ENCODE measurements around the gene PRDM5.
"Not testable (repeated sequence)": the region's sequence is repeated elsewhere in the genome, so short reads cannot be mapped to it uniquely, and the experiment has no call there.

Gene PRDM5

DNA sequence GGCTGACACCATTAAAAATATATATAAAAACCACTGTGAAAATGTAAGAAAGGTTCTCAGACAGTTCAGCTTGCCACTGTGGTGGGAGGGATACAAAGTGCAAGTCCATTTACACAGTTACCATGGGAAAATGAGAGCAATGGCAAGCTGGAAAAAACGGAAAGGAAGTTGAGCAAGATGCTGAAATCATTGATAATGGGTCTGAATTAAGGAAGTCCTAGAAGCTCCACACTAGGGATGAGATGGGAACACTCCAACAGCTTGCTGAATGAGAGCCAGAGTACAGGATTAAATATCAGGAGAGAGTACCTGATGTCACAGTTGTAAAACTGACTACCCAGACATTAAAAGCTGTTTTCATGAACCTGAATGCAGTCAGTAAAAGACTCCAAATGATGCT is 218.6 kb downstream of the PRDM5 start:
- no peak for DNase-seq (ENCODE audit: low read depth in 3 of 3)

DNA sequence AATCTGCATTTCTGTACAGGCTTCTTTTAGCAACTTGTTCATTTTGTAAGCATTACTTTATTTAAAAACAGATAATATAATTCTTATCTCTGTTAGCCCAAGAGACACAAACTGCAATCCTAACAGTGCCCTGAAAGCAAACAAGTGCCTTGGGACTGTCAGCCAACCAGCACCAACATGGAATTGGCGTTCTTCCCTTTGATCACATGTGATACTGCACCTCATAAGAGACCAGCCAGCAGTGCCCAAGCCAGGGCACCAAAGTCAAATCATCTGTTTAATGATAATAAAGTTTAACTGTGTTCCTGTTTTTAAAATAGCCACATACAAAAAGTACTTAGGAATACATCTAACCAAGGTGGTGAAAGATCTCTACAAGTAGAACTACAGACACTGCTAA is 223.2 kb downstream of the PRDM5 start:
- no peak for DNase-seq (ENCODE audit: low read depth in 3 of 3)

DNA sequence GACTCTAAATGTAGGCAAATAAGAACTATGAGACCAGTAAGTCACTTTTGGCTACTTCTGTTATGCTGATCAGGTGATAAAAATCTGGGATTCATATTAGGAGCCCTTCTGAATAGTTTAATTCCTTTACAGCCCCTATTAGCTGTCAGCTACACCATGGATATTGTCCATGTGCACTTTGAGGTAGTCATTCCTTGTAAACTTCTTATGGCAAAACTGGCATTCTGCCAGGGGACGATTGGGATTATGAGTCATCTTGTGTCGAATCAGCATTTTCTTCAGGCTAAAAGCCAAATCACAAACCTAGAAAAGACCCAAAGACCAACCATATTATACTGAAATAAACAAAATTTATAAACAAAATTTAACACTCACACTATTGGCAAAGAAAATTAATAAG is 227.6 kb downstream of the PRDM5 start:
- DNase-seq (ENCODE audit: low read depth in 3 of 3), result no peak

DNA sequence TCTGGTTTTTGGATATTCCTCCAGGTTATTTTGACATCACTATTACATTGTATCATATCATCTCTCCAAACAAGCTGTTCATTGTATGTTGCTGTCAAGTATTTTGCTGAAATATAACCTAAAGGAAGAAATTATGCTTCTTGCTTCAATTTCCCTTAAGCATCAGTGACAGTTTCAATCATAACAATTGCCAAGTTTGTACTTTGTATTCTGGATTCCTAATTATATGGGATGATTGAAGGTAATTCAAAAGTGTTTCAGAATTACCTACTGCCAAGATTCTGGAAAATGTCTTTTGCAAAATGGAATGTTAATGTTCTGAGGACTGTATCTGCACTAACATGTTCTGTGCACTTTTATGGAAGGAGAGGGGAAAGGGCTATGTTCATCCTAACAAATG is 228.7 kb downstream of the PRDM5 start:
- DNase-seq (ENCODE audit: low read depth in 3 of 3), result no peak

DNA sequence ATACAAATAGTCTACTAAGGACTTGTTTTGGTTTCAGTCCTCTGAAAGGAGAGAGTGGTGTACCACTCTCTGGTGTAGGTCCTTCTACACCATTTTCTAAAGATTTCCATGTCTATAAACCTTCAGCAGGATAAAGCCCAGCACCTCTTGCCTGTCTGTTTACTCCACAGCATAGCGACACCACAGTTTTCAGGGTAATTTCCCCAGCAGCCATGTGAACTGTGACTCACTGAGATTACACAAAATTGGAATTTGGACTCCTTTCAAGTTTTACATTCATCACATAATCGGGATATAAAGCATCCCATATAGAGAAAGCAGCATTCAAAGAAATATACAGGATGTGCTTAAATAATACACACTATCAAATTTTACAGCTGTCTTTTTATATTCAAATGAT is 229.6 kb downstream of the PRDM5 start:
- DNase-seq (ENCODE audit: low read depth in 3 of 3), result no peak

DNA sequence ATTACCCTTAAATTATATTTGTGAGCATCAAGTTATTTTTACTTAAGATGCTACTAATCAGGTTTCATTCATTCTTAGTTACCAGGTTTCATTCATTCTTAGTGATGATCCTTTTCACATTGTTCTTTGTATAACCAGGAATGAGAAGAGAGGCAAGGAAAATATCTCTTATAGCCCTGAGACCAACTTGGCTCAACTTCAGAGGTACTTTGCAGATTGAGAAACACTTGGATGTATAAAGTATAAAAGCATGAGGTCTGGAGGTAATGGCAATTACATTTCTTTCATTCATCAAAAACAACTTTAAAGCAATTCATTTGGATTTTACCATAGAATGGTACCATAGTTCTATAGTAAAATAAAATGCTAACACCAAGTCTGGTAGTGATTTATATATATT is 231.0 kb downstream of the PRDM5 start:
- DNase-seq (ENCODE audit: low read depth in 3 of 3), result no peak

DNA sequence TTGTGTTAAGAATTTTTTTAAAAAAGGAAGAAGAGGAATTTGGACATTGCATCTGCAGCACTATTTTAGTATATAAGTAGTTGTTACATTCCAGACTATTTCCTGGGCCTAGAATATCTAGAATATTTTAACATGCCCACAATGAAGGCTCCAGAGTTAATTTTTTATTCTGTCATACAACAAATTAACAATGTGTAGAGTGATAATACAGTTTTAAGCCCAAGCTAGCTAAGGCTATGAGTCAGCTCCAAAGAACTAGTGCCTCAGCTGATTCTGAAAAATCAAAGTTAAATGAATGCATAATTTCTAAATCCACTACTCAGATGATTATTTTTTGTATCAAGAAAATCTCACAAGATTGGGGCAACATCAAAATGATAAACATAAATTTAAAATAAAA is 231.4 kb downstream of the PRDM5 start:
- no peak for DNase-seq (ENCODE audit: low read depth in 3 of 3)

DNA sequence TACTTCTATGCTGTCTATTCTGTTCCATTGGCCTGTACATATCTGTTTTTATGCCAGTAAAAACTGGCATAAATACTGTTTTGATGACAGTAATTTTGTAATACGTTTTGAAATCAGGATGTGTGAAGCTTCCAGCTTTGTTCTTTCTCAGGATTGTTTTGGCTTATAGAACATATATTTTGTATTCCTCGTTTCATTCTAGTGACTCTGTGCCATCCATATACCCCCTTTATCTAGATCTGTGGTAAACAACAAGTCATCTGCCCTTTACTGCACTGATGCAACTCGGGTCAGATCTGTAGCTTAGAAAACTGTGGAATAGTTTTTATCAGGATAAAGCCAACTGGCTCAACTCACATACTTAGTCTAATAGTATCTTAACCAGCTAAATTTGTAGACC is 233.7 kb downstream of the PRDM5 start:
- no peak for DNase-seq (ENCODE audit: low read depth in 3 of 3)

DNA sequence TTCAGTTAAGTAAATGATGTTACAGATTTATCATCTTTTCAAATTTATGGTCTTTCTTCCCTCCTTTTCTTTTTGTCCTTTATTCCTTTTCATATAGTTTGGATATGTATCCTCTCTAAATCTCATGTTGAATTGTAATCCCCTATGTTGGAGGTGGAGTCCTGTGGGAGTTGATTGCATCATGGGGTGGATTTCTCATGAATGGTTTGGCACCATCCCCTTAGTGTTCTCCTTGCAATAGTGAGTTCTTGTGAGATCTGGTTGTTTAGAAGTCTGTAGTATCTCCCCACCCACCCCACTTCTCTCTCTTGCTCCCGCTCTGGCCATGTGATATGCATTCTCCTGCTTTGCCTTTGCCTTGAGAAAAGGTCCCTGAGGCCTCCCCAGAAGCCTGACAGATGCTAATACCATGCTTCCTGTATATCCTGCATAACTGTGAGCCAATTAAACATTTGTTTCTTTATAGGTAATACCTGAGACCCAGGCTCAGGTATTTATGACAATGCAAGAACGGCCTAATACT is 236.7 kb downstream of the PRDM5 start:
- no peak for DNase-seq (ENCODE audit: low read depth in 3 of 3)

DNA sequence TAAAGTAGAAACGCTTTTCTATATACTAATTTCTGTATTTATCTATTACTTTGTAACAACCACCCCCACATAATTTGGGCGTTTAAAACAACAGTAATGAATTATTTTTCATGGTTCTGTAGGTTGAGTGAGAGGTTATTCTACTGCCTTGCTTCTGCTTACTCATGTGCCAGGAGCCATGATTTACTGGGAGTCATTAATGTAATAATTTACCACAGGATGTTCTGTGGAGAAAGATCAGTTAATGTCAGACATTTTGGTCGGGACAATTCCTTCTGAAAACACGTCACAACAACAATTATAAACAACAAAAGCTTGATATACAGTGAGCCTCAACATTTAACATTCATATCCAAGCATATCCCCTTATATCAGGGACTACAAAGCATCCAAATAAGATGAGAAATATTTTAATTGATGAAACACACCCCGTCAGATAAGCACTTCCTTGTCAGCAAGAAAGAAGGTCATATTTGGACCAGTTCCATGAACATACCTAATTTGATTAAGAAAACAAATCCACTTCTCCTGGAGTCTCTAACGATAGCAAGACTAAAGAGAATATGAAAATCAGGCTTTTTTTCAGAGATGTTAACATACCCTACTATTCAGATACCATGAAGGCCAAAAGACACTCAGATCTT is 238.5 kb downstream of the PRDM5 start:
- no peak for DNase-seq (ENCODE audit: low read depth in 3 of 3)

DNA sequence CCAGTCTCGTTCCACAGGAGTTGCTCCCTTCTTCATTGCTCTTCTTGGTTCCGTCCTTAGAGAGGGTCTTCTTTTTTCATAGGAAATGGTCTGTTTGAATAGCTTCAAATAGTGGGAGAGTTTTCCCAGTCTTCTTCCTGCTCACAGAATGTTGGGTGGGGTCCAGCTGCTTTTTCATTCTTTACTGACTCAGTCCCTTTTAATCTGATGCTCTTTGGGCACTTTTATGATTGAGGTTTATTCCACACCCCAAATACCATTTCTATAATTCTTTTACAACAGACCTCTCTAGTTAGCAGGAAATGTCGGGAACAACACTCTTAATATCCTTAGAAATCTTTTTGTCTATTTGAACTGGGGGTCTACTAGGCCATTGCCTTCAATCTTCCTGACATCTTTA is 239.5 kb downstream of the PRDM5 start:
- no peak for DNase-seq (ENCODE audit: low read depth in 3 of 3)

DNA sequence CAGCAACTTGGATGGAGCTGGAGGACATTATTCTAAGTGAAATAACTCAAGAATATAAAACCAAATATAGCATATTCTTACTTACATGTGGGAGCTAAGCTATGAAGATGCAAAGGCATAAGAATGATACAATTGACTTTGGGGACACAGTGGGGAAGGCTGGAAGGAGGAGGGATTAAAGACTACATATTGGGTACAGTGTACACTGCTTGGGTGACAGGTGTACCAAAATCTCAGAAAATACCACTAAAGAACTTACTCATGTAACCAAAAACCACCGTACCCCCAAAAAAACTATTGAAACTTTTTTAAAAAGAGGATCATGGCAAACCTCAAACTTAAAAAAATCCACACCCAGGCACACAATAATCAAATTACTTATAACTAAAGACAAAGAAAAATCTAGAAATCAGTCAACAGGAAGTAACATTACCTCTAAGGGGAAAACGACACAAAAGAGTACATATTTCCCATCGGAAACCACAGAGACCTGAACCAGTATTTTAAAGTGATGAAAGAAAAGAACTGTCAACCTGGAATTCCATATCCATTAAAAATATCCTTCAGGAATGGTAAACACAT is 241.8 kb downstream of the PRDM5 start:
- DNase-seq (ENCODE audit: low read depth in 3 of 3), result no peak

DNA sequence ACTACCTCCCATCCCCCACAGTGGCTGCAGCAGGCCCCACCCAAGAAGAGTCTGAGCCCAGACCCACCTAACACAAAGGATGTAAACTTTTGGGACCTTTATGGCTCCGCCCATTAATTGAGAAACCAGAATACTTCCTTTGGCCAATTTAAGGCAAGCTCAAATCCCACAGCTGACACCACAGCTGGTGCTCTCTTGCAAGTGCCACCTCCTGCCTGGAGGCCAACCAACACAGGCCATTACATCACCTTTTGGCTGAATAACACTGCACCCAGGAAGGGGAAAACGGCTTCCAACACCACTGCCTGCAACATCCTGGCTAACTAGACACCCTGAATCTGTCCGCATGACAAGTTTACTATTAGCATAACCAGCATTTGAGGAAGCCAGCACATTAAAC is 248.8 kb downstream of the PRDM5 start:
- no peak for DNase-seq (ENCODE audit: low read depth in 3 of 3)

DNA sequence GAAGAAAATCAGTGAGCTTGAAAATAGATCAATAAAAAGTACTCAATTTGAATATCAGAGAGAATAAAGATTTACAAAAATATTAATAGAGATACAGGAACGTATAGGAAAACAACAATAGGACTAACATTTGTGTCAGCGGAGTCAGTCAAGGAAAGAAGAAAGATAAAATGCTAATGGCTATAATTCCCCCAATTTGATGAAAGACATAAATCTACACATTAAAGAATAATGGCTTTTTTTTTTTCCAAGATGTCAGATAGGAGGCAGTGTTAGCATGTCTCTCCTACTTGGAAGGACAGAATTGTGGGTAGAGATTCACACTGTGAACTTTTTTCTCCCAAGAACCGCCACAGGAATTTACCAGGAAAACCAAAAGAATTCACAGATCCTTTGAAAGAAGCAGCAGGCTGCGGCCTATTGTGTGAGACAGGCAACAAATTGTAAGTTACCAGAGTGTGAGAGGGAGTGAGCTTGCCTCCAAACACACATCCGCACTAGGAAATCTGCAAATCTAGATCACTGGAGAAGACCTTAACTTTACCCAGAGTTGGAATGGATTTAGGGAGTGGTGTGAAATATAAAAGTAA is 249.9 kb downstream of the PRDM5 start:
- no peak for DNase-seq (ENCODE audit: low read depth in 3 of 3)

DNA sequence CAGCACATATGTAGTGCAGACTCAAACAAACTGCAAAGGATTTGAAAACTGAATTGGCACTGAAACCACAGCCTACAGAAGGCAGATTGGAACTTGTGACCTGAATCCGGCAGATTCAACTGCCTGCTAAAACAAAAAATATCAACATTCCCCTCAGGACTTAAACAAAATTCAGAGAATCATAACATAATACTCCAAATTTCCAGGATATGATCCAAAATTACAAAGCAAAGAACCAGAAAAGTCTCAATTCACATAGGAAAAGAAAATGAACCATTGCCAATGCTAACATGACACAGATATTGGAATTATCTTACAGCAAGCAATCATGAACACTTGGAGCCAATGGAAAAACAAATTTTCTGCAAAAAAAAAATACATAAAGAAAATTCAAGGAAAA is 250.4 kb downstream of the PRDM5 start:
- no peak for DNase-seq (ENCODE audit: low read depth in 3 of 3)

DNA sequence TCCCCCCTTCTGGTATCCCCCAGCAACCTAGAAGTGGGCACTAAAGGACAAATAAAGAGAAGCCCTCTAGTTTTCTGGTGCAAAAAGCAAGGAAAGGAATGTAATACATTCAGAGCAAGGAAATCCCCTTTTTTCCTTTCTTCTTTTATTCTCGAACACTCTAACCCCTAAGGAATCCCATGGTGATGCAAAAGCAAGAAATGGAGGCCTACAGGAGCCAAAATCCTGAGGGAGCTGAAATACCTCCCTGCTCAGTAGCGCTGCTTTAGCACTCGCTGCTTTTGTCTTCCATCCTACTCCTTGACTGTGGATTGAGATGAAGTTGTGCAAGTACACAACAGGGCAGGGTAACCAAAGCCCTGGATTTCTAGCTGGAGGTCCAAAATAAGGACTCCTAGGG is 251.0 kb downstream of the PRDM5 start:
- DNase-seq (ENCODE audit: low read depth in 3 of 3), result no peak

DNA sequence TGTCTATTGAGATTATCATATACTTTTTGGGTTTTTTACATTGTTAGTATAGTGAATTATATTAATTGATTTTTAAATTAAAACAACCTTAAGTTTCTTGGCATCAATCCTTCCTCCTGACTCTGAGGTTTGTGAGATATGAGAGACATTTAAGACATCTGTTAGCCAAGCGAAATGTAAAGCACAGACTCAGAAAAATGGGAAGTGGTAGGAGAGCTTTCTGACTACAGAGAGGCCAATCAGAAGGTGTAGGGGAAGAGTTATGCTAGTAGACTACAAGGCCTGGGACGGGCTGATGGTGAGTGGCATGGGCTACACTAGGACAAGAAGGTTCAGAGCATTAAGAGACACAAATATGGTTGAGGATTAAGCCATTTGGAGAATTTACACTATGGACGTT is 255.4 kb downstream of the PRDM5 start:
- DNase-seq (ENCODE audit: low read depth in 3 of 3), result no peak

DNA sequence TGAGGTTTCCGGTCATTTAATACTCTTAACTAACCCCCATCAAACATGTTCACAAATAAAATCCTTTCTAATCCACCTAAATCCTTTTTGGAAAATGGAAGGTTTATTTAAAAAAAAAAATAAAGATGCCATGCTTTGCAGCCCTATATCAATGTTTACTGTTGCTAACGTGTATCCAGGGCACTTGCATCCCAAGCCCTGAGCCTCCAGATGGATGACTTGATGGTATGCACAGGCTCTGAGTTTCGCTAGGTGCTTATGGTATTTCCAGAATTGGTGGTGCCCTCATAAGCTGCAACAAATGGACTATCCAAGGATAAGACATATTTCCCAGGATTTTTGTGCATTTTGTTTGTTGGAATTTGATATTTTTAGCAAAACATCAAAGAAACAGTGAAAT is 257.7 kb downstream of the PRDM5 start:
- no peak for DNase-seq (ENCODE audit: low read depth in 3 of 3)

DNA sequence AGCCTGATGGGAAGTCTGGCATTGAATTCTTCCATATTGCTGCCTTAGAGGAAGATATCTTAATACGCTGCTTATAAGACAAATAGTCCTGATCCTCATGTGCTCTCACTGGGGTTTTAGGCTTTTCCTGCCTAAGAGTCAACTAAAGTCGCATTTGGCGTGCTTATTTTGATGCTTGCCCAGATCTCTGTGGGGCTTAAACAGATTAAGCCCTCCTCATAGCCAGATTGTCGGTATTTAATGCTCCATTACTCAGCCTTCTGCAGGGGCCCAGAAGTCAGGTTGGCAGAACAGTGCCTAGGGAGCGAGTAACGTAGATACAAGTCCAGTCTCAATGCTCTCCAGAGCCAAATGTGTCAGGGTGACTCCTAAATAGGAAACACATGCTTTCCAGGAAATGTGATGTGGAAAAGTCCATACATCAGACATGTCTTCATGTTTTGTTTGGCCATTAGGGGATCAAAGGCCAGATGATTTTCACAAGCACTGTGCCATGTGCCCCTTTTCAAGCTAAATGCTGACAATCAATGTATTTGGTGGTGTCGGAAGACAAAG is 262.8 kb downstream of the PRDM5 start:
- DNase-seq (ENCODE audit: low read depth in 3 of 3), result no peak

DNA sequence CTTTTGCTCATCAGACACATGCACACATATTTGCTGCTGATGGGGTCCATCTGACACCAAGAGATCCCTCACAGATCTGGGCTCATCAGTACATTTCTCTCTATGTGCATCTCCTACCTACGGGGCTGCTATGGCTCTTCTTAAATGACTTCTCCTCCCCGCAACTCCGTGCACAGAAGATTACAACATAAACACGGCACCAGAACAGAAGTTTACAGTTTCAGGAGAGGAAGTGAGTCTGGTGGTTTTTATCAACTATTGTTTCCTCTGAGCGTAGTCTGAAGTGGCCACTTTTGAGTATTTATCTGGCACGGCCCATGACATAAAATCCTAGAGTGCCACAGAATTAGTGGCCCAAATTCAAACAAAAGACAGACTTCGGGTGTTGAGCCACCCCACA is 263.8 kb downstream of the PRDM5 start:
- no peak for DNase-seq (ENCODE audit: low read depth in 3 of 3)

DNA sequence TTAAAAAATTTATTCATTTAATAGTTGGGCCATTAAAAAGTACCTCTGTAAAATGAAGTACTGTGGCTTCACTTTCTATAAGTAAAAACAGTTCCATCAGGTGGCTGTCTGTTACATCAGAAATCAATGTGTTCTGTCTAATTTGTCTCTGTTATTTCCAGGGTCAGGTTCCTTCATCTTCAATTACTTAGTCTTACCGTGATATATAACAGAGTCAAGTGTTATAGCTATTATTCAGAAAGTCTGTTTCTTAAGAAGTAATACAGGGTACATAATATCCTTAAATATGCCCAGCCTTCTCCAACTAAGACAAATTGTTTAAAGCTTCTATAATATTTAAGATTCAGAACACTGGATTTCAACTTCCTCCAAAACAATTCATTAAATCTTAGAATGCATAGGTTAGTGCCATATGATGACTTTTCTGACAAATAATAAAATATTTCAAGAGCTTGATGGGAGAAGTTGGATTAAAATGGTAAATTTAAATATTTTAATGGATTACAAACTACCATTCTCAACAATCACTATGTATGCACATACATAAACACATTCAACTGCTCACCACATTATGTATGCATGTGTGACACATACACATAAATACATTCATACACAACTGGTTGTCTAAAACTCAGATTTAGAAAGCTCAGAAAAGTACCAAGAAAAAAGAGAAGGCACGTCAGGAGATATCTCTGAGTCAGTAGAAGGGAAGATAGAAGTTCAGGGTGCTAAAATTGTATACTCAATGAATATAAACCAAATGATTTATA is 268.5 kb downstream of the PRDM5 start:
- DNase-seq (ENCODE audit: low read depth in 3 of 3), result no peak

DNA sequence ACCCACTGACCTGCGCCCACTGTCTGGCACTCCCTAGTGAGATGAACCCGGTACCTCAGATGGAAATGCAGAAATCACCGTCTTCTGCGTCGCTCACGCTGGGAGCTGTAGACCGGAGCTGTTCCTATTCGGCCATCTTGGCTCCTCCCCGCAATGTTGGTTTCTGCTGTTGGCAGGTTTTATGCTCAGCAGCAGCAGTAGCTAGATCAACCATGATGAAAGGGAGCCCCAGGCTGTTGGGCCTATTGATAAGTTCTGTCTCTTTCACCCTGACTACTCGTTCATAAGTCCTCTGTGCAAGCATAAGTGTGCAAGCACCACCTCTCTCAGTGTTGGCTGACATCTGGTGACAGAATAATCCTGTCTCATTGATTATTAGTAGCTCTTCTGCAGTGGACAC is 274.2 kb downstream of the PRDM5 start:
- DNase-seq (ENCODE audit: low read depth in 3 of 3), result not testable (repeated sequence)

All from stimulated activated CD4-positive, alpha-beta T cell treated with anti-CD3 and anti-CD28 coated beads, TNF-alpha, amount 100 ng/mL, for 24 hours (primary cell).